ENCODE data around the gene SV2A. TPM values are rescaled to one million over a fixed set of nuclear protein-coding genes. Genes with fewer than 3 reads are reported as not detected.
"Not testable (repeated sequence)": the region's sequence is repeated elsewhere in the genome, so short reads cannot be mapped to it uniquely, and the experiment has no call there.

SV2A gene
- total RNA-seq, 2 experiments from 2014 or later, result 1.0 to 1.9 TPM

- H2AFZ ChIP-seq (ENCODE audit: low read length), result no peak overlapping the region
- no peak overlapping the region for H3K27ac ChIP-seq (ENCODE audit: low read depth, low read length, poor library complexity, severe bottlenecking)
- DNase-seq (ENCODE audit: low spot score), result no peak
- ChIA-PET CTCF (ENCODE audit: unreplicated experiment) (no interaction called here), POLR2A (no interaction called here)
- no peaks in the 10 kb centered on the region for H4K20me1 ChIP-seq (ENCODE audit: insufficient read depth, low read length)
- intact Hi-C loops (cut with micrococcal nuclease; ENCODE audit: unreplicated experiment), result no loop called here
- H3K36me3 ChIP-seq (ENCODE audit: insufficient read depth, low read length), result no peaks in the 10 kb centered on the region
- no TSS peak for BruUV-seq (replicated peaks)
- H3K79me2 ChIP-seq (ENCODE audit: insufficient read depth, low read depth, low read length), result no peaks in the 10 kb centered on the region
- no peaks in the 10 kb centered on the region for H3K9me3 ChIP-seq (ENCODE audit: low read length)
- TF ChIP-seq EZH2phosphoT487 (IDR thresholded peaks at IDR 0.05; ENCODE audit: borderline replicate concordance, low read depth, low read length) (no peak), CTCF (conservative IDR thresholded peaks at IDR 0.05; ENCODE audit: low read length) (peak; percentile 37; the same call in 1 of the 2 replicates)
- H3K4me1 ChIP-seq (ENCODE audit: insufficient read depth, low read length, poor library complexity, severe bottlenecking), result peaks cover 7% of the 10 kb centered on the region
- H3K9me2 ChIP-seq (ENCODE audit: insufficient read depth, low read length), result no peaks in the 10 kb centered on the region
- no peak overlapping the region for H3K4me3 ChIP-seq (ENCODE audit: low read depth, low read length, poor library complexity, severe bottlenecking)
- H3K4me2 ChIP-seq (ENCODE audit: low read length), result no peak overlapping the region
These were observed 24.6 kb upstream of the SV2A start for GRCh38 chr1:149942207-149942606.

GRCh38 chr1:149940427-149940826 is 22.8 kb upstream of the SV2A start:
- Histone ChIP-seq H3K9me2 (ENCODE audit: insufficient read depth, low read length) (no peaks in the 10 kb centered on the region), H3K79me2 (ENCODE audit: insufficient read depth, low read depth, low read length) (no peaks in the 10 kb centered on the region), H3K27ac (ENCODE audit: low read depth, low read length, poor library complexity, severe bottlenecking) (no peak overlapping the region), H3K4me3 (ENCODE audit: low read depth, low read length, poor library complexity, severe bottlenecking) (no peak overlapping the region), H3K4me1 (ENCODE audit: insufficient read depth, low read length, poor library complexity, severe bottlenecking) (peaks cover 12% of the 10 kb centered on the region), H3K9me3 (ENCODE audit: low read length) (no peaks in the 10 kb centered on the region), H3K36me3 (ENCODE audit: insufficient read depth, low read length) (no peaks in the 10 kb centered on the region), H2AFZ (ENCODE audit: low read length) (no peak overlapping the region), H3K4me2 (ENCODE audit: low read length) (no peak overlapping the region), H4K20me1 (ENCODE audit: insufficient read depth, low read length) (no peaks in the 10 kb centered on the region)
- no peak for TF ChIP-seq EZH2phosphoT487 (IDR thresholded peaks at IDR 0.05; ENCODE audit: borderline replicate concordance, low read depth, low read length)
- TF ChIP-seq CTCF (conservative IDR thresholded peaks at IDR 0.05; ENCODE audit: low read length), result no peak
- intact Hi-C loops (cut with micrococcal nuclease; ENCODE audit: unreplicated experiment), result no loop called here
- POLR2A ChIA-PET, result no interaction called here
- no peak for DNase-seq (ENCODE audit: low spot score)
- CTCF ChIA-PET (ENCODE audit: unreplicated experiment), result no interaction called here
- BruUV-seq (replicated peaks), result no TSS peak

GRCh38 chr1:149938668-149939003 is 21.0 kb upstream of the SV2A start:
- H2AFZ ChIP-seq (ENCODE audit: low read length); H3K9me2 ChIP-seq (ENCODE audit: insufficient read depth, low read length); POLR2A ChIA-PET; H3K9me3 ChIP-seq (ENCODE audit: low read length); CTCF ChIA-PET (ENCODE audit: unreplicated experiment); BruUV-seq (replicated peaks); DNase-seq (ENCODE audit: low spot score); H3K27ac ChIP-seq (ENCODE audit: low read depth, low read length, poor library complexity, severe bottlenecking); H3K79me2 ChIP-seq (ENCODE audit: insufficient read depth, low read depth, low read length); H3K36me3 ChIP-seq (ENCODE audit: insufficient read depth, low read length); H3K4me3 ChIP-seq (ENCODE audit: low read depth, low read length, poor library complexity, severe bottlenecking); intact Hi-C loops (cut with micrococcal nuclease; ENCODE audit: unreplicated experiment); H4K20me1 ChIP-seq (ENCODE audit: insufficient read depth, low read length); H3K4me2 ChIP-seq (ENCODE audit: low read length): not testable (repeated sequence)
- H3K4me1 ChIP-seq (ENCODE audit: insufficient read depth, low read length, poor library complexity, severe bottlenecking), result peaks cover 12% of the 10 kb centered on the region

Measured in OCI-LY7 (cell line).